ENCODE results near the gene ATP5MC2. TPM values are rescaled to one million over a fixed set of nuclear protein-coding genes. Genes with fewer than 3 reads are reported as not detected.

ATP5MC2 gene
- total RNA-seq, 1 donor from 2014 or later: 343 TPM

- intact Hi-C loops (cut with micrococcal nuclease): no loop called here
These were observed 58.9 kb downstream of the ATP5MC2 start for GRCh38 chr12:53616950-53617349.

Other genes with a start within 250 kb of the ATP5MC2 start
- gene PRR13, start 234.3 kb downstream of the ATP5MC2 start, total RNA-seq: 189 and 197 TPM in 2 replicates
- gene PCBP2, start 224.0 kb downstream of the ATP5MC2 start, total RNA-seq: 812 and 834 TPM in 2 replicates
- 20.4 and 25.0 TPM in 2 replicates for gene MAP3K12, start 176.6 kb downstream of the ATP5MC2 start, total RNA-seq
- 41.2 and 43.8 TPM in 2 replicates for gene TARBP2, start 174.8 kb downstream of the ATP5MC2 start, total RNA-seq
- gene NPFF, start 168.6 kb downstream of the ATP5MC2 start, total RNA-seq: not detected in 2 replicates
- gene ATF7, start 49.7 kb downstream of the ATP5MC2 start, total RNA-seq: 30.7 and 35.5 TPM in 2 replicates
- 40.7 and 45.5 TPM in 2 replicates for gene CALCOCO1, start 51.4 kb upstream of the ATP5MC2 start, total RNA-seq
- gene CISTR, start 75.9 kb upstream of the ATP5MC2 start, total RNA-seq: not detected in 2 replicates

All from T-helper 2 cell treated with Interferon-gamma antibody and Interleukin-4, amounts not matched to agents 100 ng/mL and 5 ng/mL, for 36 hours (primary cell).